GM19328 (cell line): ENCODE data around the gene CMYA5.

Experiments
- ATAC-seq: cut with Tn5 transposase; IDR thresholded peaks from one replicate; pipeline ENCODE4 v1.9.1; 2021; ENCODE audit warnings: mild to moderate bottlenecking, moderate library complexity; ENCODE audit not compliant: unreplicated experiment

Gene CMYA5

GRCh38 chr5:79834098-79834753 is 144.6 kb downstream of the CMYA5 start:
- ATAC-seq, result no peak

GRCh38 chr5:79834754-79835714 is 145.4 kb downstream of the CMYA5 start:
- no peak for ATAC-seq

GRCh38 chr5:79837761-79838551 is 148.3 kb downstream of the CMYA5 start:
- no peak for ATAC-seq

- ATAC-seq, result no peak
These were observed 150.7 kb downstream of the CMYA5 start for GRCh38 chr5:79840084-79840990.

- no peak for ATAC-seq
These were observed 151.5 kb downstream of the CMYA5 start for GRCh38 chr5:79841172-79841571.

- ATAC-seq, result no peak
These were observed 152.6 kb downstream of the CMYA5 start for GRCh38 chr5:79842006-79842881.

GRCh38 chr5:79842991-79843390 is 153.4 kb downstream of the CMYA5 start:
- ATAC-seq, result no peak

- no peak for ATAC-seq
These were observed 154.1 kb downstream of the CMYA5 start for GRCh38 chr5:79843450-79844388.

GRCh38 chr5:79844571-79844970 is 154.9 kb downstream of the CMYA5 start:
- ATAC-seq, result no peak

GRCh38 chr5:79845448-79846197 is 156.0 kb downstream of the CMYA5 start:
- no peak for ATAC-seq

- no peak for ATAC-seq
These were observed 156.5 kb downstream of the CMYA5 start for GRCh38 chr5:79846198-79846521.

GRCh38 chr5:79847561-79847960 is 157.9 kb downstream of the CMYA5 start:
- ATAC-seq, result no peak

- no peak for ATAC-seq
These were observed 159.4 kb downstream of the CMYA5 start for GRCh38 chr5:79849061-79849460.
